Activated T-cell treated with anti-CD3 and anti-CD28 coated beads, Interleukin-2, amount 50 U/mL, for 72 hours (primary cell): ENCODE data around the gene ETV5. TPM values are rescaled to one million over a fixed set of nuclear protein-coding genes. Genes with fewer than 3 reads are reported as not detected.
"Not testable (repeated sequence)": the region's sequence is repeated elsewhere in the genome, so short reads cannot be mapped to it uniquely, and the experiment has no call there.

ENCODE experiments used
- ATAC-seq, 2 donors: fragments of 150-1000 bp; cut with Tn5 transposase; replicated peaks in 1 of 2; 2 replicates each; pipeline ENCODE4 v1.10.0; 2021; ENCODE audit warnings: moderate library complexity in 2 of 2, mild to moderate bottlenecking in 1 of 2
- DNase-seq, 2 donors: peaks; one replicate each; pipeline ENCODE4 v3.0.0; 2021 to 2022; ENCODE audit warnings: mixed read lengths in 1 of 2
- H3K27ac Mint-ChIP-seq: one replicate; pipeline ENCODE4 v1.8.0; 2022; ENCODE audit warnings: mild to moderate bottlenecking, moderate library complexity, mixed read lengths
- H3K27me3 Mint-ChIP-seq: one replicate; pipeline ENCODE4 v1.8.0; 2022; ENCODE audit warnings: low read depth, mixed read lengths
- H3K36me3 Mint-ChIP-seq, 2 donors: one replicate each; pipeline ENCODE4 v1.8.0; 2022; ENCODE audit warnings: mixed read lengths in 2 of 2, mild to moderate bottlenecking in 1 of 2; ENCODE audit not compliant: insufficient read depth in 2 of 2
- H3K4me1 Mint-ChIP-seq: one replicate; pipeline ENCODE4 v1.8.0; 2022; ENCODE audit warnings: low read depth, mixed read lengths
- H3K4me3 Mint-ChIP-seq, 2 donors: one replicate each; pipeline ENCODE4 v1.8.0; 2022; ENCODE audit warnings: mild to moderate bottlenecking in 2 of 2, mixed read lengths in 2 of 2, moderate library complexity in 2 of 2
- H3K9me3 Mint-ChIP-seq, 2 donors: one replicate each; pipeline ENCODE4 v1.8.0; 2022; ENCODE audit warnings: mixed read lengths in 2 of 2
- total RNA-seq, 2 donors: library from RNA; stranded (reverse); gene quantifications; one replicate each; pipeline ENCODE4 v1.2.3, GENCODE V29; 2022

Gene ETV5
- total RNA-seq, 2 donors from 2014 or later, result 2.9 to 3.4 TPM

DNA sequence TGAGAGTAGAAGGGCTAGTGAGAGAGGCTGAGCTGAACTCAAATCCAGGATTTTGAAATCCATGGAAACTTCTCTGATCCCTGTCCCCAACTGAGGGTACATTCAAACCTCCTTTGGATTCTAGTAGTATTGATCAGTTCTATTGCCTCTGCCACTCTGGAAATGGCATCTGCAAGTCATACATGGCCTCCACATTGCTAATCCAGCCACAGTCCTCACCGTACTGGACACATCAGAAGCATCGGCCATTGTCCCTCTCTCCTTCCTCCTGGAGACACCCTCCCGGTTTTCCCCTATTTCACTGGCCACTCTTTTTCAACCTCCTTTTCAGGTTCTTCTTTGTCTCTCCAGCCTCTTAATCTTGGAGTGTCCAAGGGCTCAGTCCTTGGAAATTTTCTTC lies 66.9 kb downstream of the ETV5 start:
- ATAC-seq, result no peak
- Mint-ChIP-seq H3K27me3 (peaks cover 45% of the 10 kb centered on the region), H3K4me1 (no peaks in the 10 kb centered on the region)

DNA sequence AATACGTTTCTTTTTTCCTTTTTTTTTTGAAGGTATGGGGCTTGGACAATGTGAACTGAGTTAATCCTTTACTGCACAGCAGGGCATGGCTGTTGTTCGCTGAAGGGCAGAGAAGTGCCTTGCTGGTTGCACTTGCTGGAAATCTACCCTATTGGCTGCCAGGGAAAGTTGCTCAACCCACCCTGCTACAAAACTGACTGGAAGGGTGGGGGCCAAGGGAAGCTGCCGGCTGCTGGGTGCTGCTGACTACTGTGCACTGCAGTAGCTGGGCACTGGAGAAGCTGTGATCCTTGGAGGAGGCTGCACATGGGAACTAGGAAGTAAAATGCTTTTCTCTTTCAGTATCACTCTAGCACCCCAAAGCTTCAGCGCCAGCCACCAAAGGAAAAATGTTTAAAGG lies 70.5 kb downstream of the ETV5 start:
- peaks cover 22% of the 10 kb centered on the region for H3K27me3 Mint-ChIP-seq
- no peak overlapping the region for H3K4me3 Mint-ChIP-seq
- no peak overlapping the region for H3K27ac Mint-ChIP-seq
- H3K4me1 Mint-ChIP-seq, result no peaks in the 10 kb centered on the region
- ATAC-seq, result no peak
- H3K9me3 Mint-ChIP-seq, result no peaks in the 10 kb centered on the region
- no peak for DNase-seq
- no peaks in the 10 kb centered on the region for H3K36me3 Mint-ChIP-seq

More for the DNA sequence above, 66.9 kb downstream of the ETV5 start:
- no peak overlapping the region for H3K4me3 Mint-ChIP-seq
- no peaks in the 10 kb centered on the region for H3K9me3 Mint-ChIP-seq
- no peak overlapping the region for H3K27ac Mint-ChIP-seq
- no peaks in the 10 kb centered on the region for H3K36me3 Mint-ChIP-seq
- no peak for DNase-seq

DNA sequence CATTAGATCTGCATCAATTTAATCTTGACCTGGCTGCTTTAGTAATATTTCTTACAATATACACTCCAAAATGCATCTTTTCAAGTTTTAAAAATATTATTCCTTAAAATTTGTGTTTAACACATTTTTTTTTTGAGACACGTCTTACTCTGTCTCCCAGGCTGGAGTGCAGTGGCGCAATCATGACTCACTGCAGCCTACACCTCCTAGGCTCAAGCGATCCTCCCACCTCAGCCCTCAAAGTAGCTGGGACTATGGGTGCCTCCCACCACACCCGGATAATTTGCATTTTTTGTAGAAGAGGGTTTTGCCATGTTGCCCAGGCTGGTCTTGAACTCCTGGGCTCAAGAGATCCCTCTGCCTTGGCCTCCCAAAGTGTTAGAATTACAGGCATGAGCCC lies 73.6 kb downstream of the ETV5 start:
- H3K36me3 Mint-ChIP-seq, result no peaks in the 10 kb centered on the region
- no peak overlapping the region for H3K4me3 Mint-ChIP-seq
- H3K4me1 Mint-ChIP-seq, result no peaks in the 10 kb centered on the region
- H3K27ac Mint-ChIP-seq, result no peak overlapping the region
- H3K9me3 Mint-ChIP-seq, result no peaks in the 10 kb centered on the region
- H3K27me3 Mint-ChIP-seq, result peaks cover 18% of the 10 kb centered on the region
- ATAC-seq (no peak), DNase-seq (no peak)

DNA sequence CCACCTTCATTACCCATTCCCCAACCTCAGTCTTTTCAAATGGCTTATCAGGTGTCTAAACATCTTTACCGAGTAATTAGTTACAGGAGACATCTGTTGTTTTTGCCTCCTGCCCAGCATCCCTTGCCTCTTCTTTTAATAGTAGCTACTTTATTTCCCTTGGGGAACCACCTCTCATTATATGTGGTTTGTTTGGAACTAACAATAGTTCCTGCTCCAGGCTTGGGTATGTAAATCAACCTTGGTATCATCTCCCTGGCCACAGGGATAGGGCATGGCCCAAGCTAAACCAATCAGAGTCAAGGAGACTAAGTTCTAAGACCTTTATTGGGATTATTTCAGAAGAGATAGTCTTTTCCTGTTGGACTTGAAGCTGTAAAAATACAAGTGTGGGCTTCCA lies 76.6 kb downstream of the ETV5 start:
- H3K4me3 Mint-ChIP-seq, result no peak overlapping the region
- DNase-seq (no peak), ATAC-seq (no peak)
- H3K9me3 Mint-ChIP-seq, result no peaks in the 10 kb centered on the region
- H3K36me3 Mint-ChIP-seq, result no peaks in the 10 kb centered on the region
- H3K4me1 Mint-ChIP-seq, result no peaks in the 10 kb centered on the region
- peaks cover 25% of the 10 kb centered on the region for H3K27me3 Mint-ChIP-seq
- H3K27ac Mint-ChIP-seq, result no peak overlapping the region

DNA sequence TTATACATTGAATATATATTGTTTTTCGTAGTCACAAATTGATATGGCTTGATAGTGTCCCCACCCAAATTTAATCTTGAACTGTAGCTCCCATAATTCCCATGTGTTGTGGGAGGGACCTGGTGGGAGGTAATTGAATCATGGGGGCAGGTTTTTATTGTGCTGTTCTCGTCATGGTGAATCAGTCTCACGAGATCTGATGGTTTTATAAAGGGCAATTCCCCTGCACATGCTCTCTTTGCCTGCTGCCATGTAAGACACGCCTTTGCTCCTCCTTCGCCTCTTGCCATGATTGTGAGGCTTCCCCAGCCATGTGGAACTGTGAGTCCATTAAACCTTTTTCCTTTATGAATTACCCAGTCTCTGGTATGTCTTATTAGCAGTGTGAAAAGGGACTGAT lies 82.9 kb downstream of the ETV5 start:
- Mint-ChIP-seq H3K27me3 (peaks cover 42% of the 10 kb centered on the region), H3K4me1 (peaks cover 23% of the 10 kb centered on the region)
- DNase-seq, H3K36me3 Mint-ChIP-seq, H3K9me3 Mint-ChIP-seq, H3K4me3 Mint-ChIP-seq, H3K27ac Mint-ChIP-seq, ATAC-seq: not testable (repeated sequence)

DNA sequence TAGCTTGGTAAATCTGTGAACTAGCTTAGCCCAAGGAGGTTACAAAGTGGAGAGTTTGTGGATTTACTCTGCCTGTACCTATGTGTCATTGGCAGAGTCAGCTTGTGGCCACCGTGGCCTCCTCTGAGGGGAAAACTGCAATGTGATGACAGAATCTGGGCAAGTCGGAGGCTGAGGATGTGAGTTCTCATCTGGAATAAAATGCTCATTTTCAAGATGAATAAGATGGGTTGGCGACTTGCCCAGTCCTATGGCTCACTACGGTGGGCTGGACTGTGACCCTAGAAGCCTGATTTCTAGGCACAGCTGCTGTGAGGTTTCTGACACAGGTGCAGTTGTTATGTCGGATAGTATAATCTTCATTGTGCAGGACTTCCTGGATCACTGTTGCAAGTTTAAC lies 83.7 kb downstream of the ETV5 start:
- Mint-ChIP-seq H3K27me3 (peaks cover 35% of the 10 kb centered on the region), H3K4me1 (peaks cover 23% of the 10 kb centered on the region), H3K9me3 (no peaks in the 10 kb centered on the region), H3K27ac (no peak overlapping the region), H3K36me3 (no peaks in the 10 kb centered on the region), H3K4me3 (no peak overlapping the region)
- ATAC-seq (peak; percentile 99 to 100), DNase-seq (peak; percentile 75 to 81)

DNA sequence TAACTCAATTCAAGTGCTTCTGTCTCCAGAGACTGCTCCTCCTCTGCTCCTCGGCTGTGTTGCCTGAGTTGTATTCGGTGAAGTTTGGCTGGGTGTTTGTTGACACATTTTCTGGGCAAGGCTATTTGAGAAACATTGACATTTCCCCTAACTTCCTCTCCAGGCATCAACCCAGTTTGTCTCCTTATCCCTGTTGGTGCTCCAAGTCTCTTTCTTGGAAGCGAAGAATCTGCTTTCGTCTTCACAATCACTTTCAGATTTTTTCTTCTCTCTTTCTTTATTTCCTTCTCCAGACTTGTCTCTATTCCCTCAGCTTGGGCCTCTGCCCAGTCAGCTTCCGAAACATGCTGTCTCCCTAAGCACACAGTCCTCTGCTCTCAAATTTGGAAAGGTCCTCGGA lies 84.7 kb downstream of the ETV5 start:
- no peaks in the 10 kb centered on the region for H3K36me3 Mint-ChIP-seq
- H3K27me3 Mint-ChIP-seq, result peaks cover 35% of the 10 kb centered on the region
- H3K4me1 Mint-ChIP-seq, result peaks cover 23% of the 10 kb centered on the region
- ATAC-seq, result no peak
- no peaks in the 10 kb centered on the region for H3K9me3 Mint-ChIP-seq
- no peak overlapping the region for H3K4me3 Mint-ChIP-seq
- DNase-seq, result no peak
- no peak overlapping the region for H3K27ac Mint-ChIP-seq

DNA sequence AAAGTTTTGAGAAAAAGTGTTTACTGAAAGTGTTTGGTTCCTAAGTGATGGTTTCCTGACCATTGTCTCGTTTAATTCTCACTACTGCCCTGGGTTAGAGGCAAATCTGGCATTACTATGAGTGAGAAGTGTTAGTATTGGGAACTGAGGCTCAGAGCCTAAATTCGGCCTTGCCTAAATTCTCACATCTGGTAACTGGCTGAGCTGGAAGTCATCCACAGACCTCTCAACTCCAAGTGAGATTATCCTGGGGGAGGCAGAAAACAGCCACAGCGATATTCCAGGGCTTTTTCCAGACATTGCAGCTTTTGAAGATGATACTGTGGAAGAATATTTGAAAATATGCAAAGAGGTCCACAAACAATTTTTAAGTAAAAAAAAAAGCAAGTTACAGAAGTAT lies 86.0 kb downstream of the ETV5 start:
- H3K9me3 Mint-ChIP-seq, result no peaks in the 10 kb centered on the region
- no peak for DNase-seq
- peaks cover 23% of the 10 kb centered on the region for H3K4me1 Mint-ChIP-seq
- H3K27ac Mint-ChIP-seq, result no peak overlapping the region
- H3K4me3 Mint-ChIP-seq, result no peak overlapping the region
- H3K27me3 Mint-ChIP-seq, result peaks cover 46% of the 10 kb centered on the region
- ATAC-seq, result no peak
- no peaks in the 10 kb centered on the region for H3K36me3 Mint-ChIP-seq

DNA sequence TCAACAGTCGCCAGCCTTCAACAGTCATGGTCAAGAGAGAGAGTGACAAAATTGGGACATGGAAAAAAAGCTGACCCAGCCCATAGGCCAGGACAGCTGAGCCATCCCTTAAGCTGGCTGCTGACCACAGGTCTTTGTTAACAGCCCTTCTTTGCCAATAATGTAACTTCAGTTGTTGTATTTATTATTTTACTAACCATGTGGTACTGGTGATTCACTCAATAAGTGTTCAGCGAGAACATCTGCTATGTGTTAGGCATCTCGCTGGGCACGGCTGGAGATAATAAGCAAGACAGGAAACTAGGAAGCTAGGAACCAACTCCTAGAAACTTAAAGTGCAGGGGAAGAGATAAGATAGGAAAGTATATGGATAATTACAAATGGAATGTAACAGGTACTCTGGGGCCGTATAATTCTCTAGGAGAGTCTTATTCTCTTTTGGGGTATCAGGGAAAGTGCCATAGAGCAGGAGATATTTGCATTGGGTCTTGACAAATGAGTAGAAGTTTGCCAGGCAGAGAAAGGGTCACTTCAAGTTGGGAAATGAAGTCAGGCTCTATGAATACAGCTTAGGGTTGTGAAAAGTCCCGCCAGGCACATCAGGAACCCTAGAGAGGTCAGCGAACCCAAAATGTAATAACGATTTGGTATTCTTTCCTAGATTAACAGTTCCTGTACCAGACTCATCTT lies 87.1 kb downstream of the ETV5 start:
- no peak overlapping the region for H3K27ac Mint-ChIP-seq
- no peak overlapping the region for H3K4me3 Mint-ChIP-seq
- H3K27me3 Mint-ChIP-seq, result peaks cover 50% of the 10 kb centered on the region
- ATAC-seq, result no peak
- DNase-seq, result no peak
- H3K9me3 Mint-ChIP-seq, result no peaks in the 10 kb centered on the region
- H3K36me3 Mint-ChIP-seq, result no peaks in the 10 kb centered on the region
- peaks cover 23% of the 10 kb centered on the region for H3K4me1 Mint-ChIP-seq

DNA sequence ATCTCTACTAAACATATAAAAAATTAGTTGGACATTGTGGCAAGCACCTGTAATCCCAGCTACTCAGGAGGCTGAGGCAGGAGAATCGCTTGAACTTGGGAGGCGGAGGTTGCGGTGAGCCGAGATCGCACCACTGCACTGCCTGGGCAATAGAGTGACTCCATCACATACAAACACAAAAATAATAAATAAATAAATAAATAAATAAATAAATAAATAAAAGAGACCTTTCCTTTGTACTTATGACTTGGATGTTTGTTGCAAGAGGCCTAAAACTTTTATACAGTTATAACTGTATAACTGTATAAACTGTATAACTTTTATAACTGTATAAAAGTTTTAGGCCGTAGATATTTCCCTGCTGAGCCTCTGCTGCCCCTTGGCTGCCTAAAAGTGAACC lies 87.6 kb downstream of the ETV5 start:
- H3K9me3 Mint-ChIP-seq, H3K4me3 Mint-ChIP-seq, DNase-seq, ATAC-seq, H3K36me3 Mint-ChIP-seq, H3K27ac Mint-ChIP-seq: not testable (repeated sequence)
- peaks cover 46% of the 10 kb centered on the region for H3K27me3 Mint-ChIP-seq
- H3K4me1 Mint-ChIP-seq, result peaks cover 21% of the 10 kb centered on the region

DNA sequence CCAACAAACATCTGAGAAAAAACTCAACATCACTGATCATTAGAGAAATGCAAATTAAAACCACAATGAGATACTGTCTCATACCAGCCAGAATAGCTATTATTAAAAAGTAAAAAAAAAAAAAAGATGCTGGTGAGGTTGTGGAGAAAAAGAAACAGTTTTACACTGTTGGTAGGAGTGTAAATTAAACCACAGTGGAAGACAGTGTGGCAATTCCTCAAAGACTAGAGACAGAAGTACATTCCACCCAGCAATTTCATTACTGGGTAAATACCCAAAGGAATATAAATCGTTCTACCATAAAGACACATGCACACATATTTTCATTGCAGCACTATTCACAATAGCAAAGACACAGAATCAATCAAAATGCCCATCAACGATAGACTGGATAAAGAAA lies 89.6 kb downstream of the ETV5 start:
- H3K4me3 Mint-ChIP-seq, H3K27ac Mint-ChIP-seq, H3K4me1 Mint-ChIP-seq, H3K9me3 Mint-ChIP-seq, ATAC-seq, H3K36me3 Mint-ChIP-seq, DNase-seq: not testable (repeated sequence)
- H3K27me3 Mint-ChIP-seq, result peaks cover 44% of the 10 kb centered on the region

DNA sequence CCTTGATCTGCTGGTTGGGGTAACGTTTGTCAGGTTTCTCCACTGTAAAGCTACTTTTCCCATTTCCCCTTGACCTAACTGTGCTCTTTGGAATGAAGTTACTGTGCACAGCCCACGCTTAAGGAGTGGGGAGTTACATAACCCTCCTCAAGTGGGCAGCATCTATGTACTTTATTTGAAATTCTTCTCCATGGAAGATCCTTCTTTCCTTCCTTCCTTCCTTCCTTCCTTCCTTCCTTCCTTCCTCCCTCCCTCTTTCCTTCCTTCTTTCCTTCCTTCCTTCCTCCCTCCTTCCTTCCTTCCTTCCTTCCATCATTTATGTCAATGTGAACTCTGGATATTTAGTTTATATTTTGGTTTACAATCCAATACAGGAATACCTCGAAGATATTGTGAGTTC lies 94.0 kb downstream of the ETV5 start:
- DNase-seq (no peak), ATAC-seq (no peak)
- H3K36me3 Mint-ChIP-seq, result no peaks in the 10 kb centered on the region
- H3K27ac Mint-ChIP-seq, result no peak overlapping the region
- H3K27me3 Mint-ChIP-seq, result peaks cover 46% of the 10 kb centered on the region
- no peaks in the 10 kb centered on the region for H3K9me3 Mint-ChIP-seq
- H3K4me1 Mint-ChIP-seq, result no peaks in the 10 kb centered on the region
- H3K4me3 Mint-ChIP-seq, result no peak overlapping the region

DNA sequence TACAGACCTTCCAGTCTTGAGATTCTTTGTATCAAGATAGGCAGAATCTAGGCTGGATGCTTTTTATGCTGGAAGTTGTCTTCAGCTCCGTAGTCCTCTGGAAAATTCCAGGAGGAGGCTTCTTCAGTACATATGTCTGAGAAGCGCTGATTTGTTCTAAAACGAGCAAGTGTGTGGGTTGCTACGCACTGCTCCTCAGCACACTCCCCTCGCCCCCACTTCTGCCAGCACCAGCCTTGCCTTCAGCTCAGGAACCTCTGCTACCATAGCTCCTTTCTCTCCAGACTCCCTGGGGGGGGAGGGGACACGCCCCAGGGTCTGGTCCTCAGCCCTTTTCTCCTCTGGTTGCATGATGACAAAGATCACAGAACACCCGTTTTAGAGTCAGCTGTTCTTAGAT lies 95.6 kb downstream of the ETV5 start:
- Mint-ChIP-seq H3K36me3 (no peaks in the 10 kb centered on the region), H3K4me1 (no peaks in the 10 kb centered on the region), H3K27me3 (peaks cover 33% of the 10 kb centered on the region), H3K9me3 (no peaks in the 10 kb centered on the region), H3K27ac (no peak overlapping the region), H3K4me3 (no peak overlapping the region)
- DNase-seq (no peak), ATAC-seq (no peak)

DNA sequence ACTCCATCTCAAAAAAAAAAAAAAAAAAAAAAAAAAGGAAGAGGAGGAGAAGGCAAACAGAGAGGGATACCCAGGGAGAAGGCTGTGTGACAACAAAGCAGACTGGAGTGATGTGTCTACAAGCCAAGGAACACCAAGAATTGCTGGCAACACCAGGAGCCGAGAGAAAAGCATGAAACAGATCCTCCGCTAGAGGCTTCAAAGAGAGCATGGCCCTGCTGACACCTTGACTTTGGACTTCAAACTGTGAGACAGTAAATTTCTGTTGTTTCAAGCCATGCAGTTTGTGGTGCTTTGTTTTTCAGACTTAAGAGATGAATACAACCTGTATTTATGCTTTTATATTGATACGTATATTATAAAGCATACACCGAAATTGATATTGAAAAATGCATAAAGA lies 96.8 kb downstream of the ETV5 start:
- H3K9me3 Mint-ChIP-seq, result no peaks in the 10 kb centered on the region
- no peak for ATAC-seq
- no peak for DNase-seq
- no peaks in the 10 kb centered on the region for H3K36me3 Mint-ChIP-seq
- no peak overlapping the region for H3K27ac Mint-ChIP-seq
- H3K4me1 Mint-ChIP-seq, result no peaks in the 10 kb centered on the region
- H3K27me3 Mint-ChIP-seq, result peaks cover 28% of the 10 kb centered on the region
- no peak overlapping the region for H3K4me3 Mint-ChIP-seq
